ENCODE results near the gene TENT4A. TPM values are rescaled to one million over a fixed set of nuclear protein-coding genes. Genes with fewer than 3 reads are reported as not detected.

The TENT4A gene
- total and polyA plus RNA-seq, 10 of the 15 experiments (the other 5 are each of a cell fraction or from before 2014, with no cell fraction given): 1.4 to 30.6 (median 12.5) TPM

DNA sequence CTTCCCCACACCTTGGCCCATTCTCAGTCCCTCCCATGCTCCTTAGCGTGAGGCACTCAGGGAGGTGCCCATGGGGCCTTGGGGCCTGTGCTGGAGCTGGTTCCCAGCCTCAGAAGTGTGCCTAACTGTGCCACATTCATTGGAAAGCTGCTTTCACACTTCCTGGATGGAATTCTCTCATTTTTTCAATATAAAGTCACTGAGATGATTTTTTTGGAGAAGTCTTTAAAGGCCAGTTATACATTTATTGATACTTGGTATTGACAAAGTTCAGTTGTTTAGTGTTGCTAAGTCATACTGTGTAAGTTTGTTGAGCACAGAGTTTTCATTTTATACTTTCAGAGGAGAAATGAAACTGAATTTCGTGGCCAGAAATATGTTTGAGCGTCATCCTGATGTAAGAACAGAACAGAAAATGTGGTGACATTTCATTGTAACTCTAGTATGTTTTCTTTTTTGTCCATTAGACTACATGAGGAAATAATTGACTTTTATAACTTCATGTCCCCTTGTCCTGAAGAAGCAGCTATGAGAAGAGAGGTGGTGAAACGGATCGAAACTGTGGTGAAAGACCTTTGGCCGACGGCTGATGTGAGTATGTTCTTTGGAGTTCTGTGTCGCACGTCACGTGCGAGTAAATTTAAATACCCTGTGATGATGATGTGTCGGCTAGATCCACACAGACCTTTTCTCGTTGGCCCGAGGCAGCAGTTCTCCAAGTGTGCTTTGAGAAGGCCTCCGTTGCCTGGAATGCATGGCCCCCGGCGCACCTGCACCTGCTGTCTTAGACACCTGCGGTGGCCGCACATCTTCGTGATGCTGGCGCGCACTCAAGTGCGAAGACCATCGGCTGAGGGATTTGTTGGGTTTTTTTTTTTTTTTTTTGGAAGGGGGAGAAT lies 24.1 kb downstream of the TENT4A start:
- no peak overlapping the region; the same call in 1 of the 2 replicates for H2AFZ ChIP-seq (ENCODE audit: control insufficient read depth, low read depth, low read length)
- H3K79me2 ChIP-seq (ENCODE audit: control insufficient read depth, insufficient read depth, low read length): peaks cover 73% of the 10 kb centered on the region
- H3K4me2 ChIP-seq (ENCODE audit: control insufficient read depth, insufficient read depth): peak overlapping the region; percentile 82
- peak overlapping the region; percentile 17; the same call in 1 of the 2 replicates for H3K4me3 ChIP-seq
- ChIA-PET POLR2A (interaction anchor here (0.6 to 4.2 kb wide), 7 partner anchors 10 to 531 kb away, joined by 3 to 26 read pairs (median 4); partner anchors contain the start of genes NSUN2 and SRD5A1), SMC1A (ENCODE audit: uncharacterized antibody, unreplicated experiment) (interaction anchor here (0.8 to 5.5 kb wide), 14 partner anchors 8 to 253 kb away, joined by 3 to 37 read pairs (median 4); partner anchors contain the start of genes NSUN2, SRD5A1 and TENT4A), CTCF (interaction anchor here (0.6 to 2.7 kb wide), 11 partner anchors 7 to 1368 kb away, joined by 3 to 11 read pairs (median 3); partner anchors contain the start of genes NSUN2 and SRD5A1), RAD21 (ENCODE audit: unreplicated experiment) (interaction anchor here (0.5 to 3.4 kb wide), 8 partner anchors 10 to 447 kb away, joined by 3 to 21 read pairs (median 6); partner anchors contain the start of genes NSUN2 and SRD5A1)
- FAIRE-seq (peak; percentile 95), DNase-seq (ENCODE audit: low read depth, low spot score) (peak; percentile 88), ATAC-seq (peak; percentile 78)
- H3K27me3 ChIP-seq (replicated peaks in 1 of 2; ENCODE audit: control insufficient read depth in 2 of 2, insufficient read depth in 2 of 2, low read length in 1 of 2): no peaks in the 10 kb centered on the region
- no TSS peak for BruUV-seq (replicated peaks)
- 35% methylated on average over 22 of the region's 24 CpGs for WGBS (ENCODE audit: insufficient coverage, insufficient replicate concordance, low lambda C conversion rate, missing lambda C conversion rate)
- H3K9ac ChIP-seq (ENCODE audit: control insufficient read depth, insufficient read depth, low read length): peak overlapping the region; percentile 74
- peaks cover 26 to 27% of the 10 kb centered on the region in 2 experiments for H3K36me3 ChIP-seq (ENCODE audit: control insufficient read depth in 2 of 2, insufficient read depth in 2 of 2, low read length in 1 of 2)
- no peaks in the 10 kb centered on the region for H3K9me3 ChIP-seq (replicated peaks; ENCODE audit: control insufficient read depth, insufficient read depth, low read length)
- H3K4me1 ChIP-seq (ENCODE audit: control insufficient read depth, insufficient read depth, low read length): peaks cover 51% of the 10 kb centered on the region
- no peaks in the 10 kb centered on the region for H4K20me1 ChIP-seq (ENCODE audit: control insufficient read depth, insufficient read depth)
- intact Hi-C loops (cut with micrococcal nuclease; ENCODE audit: unreplicated experiment): loop anchor here (1.0 to 2.0 kb wide), 5 partner anchors 9 to 252 kb away; partner anchors contain the start of genes NSUN2 and SRD5A1
- in situ Hi-C loops (cut with MboI): loop anchor here (5.0 to 10.0 kb wide), 5 partner anchors 105 to 982 kb away; partner anchors contain the start of genes MED10, NSUN2 and SRD5A1
- peak overlapping the region; percentile 99 for H3K27ac ChIP-seq (ENCODE audit: control insufficient read depth, insufficient read depth)
- TF ChIP-seq, protein P1, sequence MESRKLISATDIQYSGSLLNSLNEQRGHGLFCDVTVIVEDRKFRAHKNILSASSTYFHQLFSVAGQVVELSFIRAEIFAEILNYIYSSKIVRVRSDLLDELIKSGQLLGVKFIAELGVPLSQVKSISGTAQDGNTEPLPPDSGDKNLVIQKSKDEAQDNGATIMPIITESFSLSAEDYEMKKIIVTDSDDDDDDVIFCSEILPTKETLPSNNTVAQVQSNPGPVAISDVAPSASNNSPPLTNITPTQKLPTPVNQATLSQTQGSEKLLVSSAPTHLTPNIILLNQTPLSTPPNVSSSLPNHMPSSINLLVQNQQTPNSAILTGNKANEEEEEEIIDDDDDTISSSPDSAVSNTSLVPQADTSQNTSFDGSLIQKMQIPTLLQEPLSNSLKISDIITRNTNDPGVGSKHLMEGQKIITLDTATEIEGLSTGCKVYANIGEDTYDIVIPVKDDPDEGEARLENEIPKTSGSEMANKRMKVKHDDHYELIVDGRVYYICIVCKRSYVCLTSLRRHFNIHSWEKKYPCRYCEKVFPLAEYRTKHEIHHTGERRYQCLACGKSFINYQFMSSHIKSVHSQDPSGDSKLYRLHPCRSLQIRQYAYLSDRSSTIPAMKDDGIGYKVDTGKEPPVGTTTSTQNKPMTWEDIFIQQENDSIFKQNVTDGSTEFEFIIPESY (IDR thresholded peaks at IDR 0.05): no peak
- TF ChIP-seq EED (IDR thresholded peaks at IDR 0.05; ENCODE audit: low read depth) (0 out of 2 replicates have a peak, but pooled peaks have one; percentile 36), PAX8 (IDR thresholded peaks at IDR 0.05) (no peak), NFYA (IDR thresholded peaks at IDR 0.05; ENCODE audit: borderline replicate concordance, low read depth, low read length) (no peak), CBFB (IDR thresholded peaks at IDR 0.05; ENCODE audit: low read depth) (no peak), SMAD1 (IDR thresholded peaks at IDR 0.05; ENCODE audit: low read depth, partially characterized antibody) (no peak), SMAD5 (IDR thresholded peaks at IDR 0.05; ENCODE audit: low read depth) (no peak), POLR2AphosphoS2 (IDR thresholded peaks at IDR 0.05; ENCODE audit: low read depth, low read length) (no peak)
- TF ChIP-seq, protein P2, sequence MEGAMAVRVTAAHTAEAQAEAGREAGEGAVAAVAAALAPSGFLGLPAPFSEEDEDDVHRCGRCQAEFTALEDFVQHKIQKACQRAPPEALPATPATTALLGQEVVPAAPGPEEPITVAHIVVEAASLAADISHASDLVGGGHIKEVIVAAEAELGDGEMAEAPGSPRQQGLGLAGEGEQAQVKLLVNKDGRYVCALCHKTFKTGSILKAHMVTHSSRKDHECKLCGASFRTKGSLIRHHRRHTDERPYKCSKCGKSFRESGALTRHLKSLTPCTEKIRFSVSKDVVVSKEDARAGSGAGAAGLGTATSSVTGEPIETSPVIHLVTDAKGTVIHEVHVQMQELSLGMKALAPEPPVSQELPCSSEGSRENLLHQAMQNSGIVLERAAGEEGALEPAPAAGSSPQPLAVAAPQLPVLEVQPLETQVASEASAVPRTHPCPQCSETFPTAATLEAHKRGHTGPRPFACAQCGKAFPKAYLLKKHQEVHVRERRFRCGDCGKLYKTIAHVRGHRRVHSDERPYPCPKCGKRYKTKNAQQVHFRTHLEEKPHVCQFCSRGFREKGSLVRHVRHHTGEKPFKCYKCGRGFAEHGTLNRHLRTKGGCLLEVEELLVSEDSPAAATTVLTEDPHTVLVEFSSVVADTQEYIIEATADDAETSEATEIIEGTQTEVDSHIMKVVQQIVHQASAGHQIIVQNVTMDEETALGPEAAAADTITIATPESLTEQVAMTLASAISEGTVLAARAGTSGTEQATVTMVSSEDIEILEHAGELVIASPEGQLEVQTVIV (IDR thresholded peaks at IDR 0.05; ENCODE audit: borderline replicate concordance, partially characterized antibody): no peak
- TF ChIP-seq, protein P3, sequence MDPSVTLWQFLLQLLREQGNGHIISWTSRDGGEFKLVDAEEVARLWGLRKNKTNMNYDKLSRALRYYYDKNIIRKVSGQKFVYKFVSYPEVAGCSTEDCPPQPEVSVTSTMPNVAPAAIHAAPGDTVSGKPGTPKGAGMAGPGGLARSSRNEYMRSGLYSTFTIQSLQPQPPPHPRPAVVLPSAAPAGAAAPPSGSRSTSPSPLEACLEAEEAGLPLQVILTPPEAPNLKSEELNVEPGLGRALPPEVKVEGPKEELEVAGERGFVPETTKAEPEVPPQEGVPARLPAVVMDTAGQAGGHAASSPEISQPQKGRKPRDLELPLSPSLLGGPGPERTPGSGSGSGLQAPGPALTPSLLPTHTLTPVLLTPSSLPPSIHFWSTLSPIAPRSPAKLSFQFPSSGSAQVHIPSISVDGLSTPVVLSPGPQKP (IDR thresholded peaks at IDR 0.05; ENCODE audit: low read depth, low read length): no peak
- TF ChIP-seq, protein P4, sequence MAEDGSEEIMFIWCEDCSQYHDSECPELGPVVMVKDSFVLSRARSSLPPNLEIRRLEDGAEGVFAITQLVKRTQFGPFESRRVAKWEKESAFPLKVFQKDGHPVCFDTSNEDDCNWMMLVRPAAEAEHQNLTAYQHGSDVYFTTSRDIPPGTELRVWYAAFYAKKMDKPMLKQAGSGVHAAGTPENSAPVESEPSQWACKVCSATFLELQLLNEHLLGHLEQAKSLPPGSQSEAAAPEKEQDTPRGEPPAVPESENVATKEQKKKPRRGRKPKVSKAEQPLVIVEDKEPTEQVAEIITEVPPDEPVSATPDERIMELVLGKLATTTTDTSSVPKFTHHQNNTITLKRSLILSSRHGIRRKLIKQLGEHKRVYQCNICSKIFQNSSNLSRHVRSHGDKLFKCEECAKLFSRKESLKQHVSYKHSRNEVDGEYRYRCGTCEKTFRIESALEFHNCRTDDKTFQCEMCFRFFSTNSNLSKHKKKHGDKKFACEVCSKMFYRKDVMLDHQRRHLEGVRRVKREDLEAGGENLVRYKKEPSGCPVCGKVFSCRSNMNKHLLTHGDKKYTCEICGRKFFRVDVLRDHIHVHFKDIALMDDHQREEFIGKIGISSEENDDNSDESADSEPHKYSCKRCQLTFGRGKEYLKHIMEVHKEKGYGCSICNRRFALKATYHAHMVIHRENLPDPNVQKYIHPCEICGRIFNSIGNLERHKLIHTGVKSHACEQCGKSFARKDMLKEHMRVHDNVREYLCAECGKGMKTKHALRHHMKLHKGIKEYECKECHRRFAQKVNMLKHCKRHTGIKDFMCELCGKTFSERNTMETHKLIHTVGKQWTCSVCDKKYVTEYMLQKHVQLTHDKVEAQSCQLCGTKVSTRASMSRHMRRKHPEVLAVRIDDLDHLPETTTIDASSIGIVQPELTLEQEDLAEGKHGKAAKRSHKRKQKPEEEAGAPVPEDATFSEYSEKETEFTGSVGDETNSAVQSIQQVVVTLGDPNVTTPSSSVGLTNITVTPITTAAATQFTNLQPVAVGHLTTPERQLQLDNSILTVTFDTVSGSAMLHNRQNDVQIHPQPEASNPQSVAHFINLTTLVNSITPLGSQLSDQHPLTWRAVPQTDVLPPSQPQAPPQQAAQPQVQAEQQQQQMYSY (CRISPR knock-in tag; IDR thresholded peaks at IDR 0.05): no peak
